Natural killer cell treated with Interleukin-12 subunit alpha and Interleukin-12 subunit beta and Interleukin-15 and Interleukin-18, amount 100 ng/mL, for 72 hours (primary cell): ENCODE data around the gene TLR9. TPM values are rescaled to one million over a fixed set of nuclear protein-coding genes. Genes with fewer than 3 reads are reported as not detected.
A peak's percentile ranks its signal among the peaks of the same experiment; 100 is the strongest.
"Not testable (repeated sequence)": the region's sequence is repeated elsewhere in the genome, so short reads cannot be mapped to it uniquely, and the experiment has no call there.

Experiments used
- ATAC-seq, 2 donors: fragments of 150-1000 bp; cut with Tn5 transposase in 1 of 2; sonication (Bioruptor Pico), chemical (Tn5 transposase) in 1 of 2; 2 replicates each; pipeline ENCODE4 v1.10.0; 2021
- DNase-seq: peaks from one replicate; pipeline ENCODE4 v3.0.0; 2022; ENCODE audit warnings: low spot score
- H3K27ac Mint-ChIP-seq, 2 donors: 1 replicate in 1 of 2; 2 replicates in 1 of 2; pipeline ENCODE4 v1.8.0; 2022; ENCODE audit warnings: mixed read lengths in 2 of 2, mild to moderate bottlenecking in 1 of 2, moderate library complexity in 1 of 2
- H3K27me3 Mint-ChIP-seq, 2 donors: 1 replicate in 1 of 2; 2 replicates in 1 of 2; pipeline ENCODE4 v1.8.0; 2022; ENCODE audit warnings: mixed read lengths in 2 of 2
- H3K36me3 Mint-ChIP-seq: one replicate; pipeline ENCODE4 v1.8.0; 2022; ENCODE audit warnings: mixed read lengths
- H3K4me1 Mint-ChIP-seq, 2 donors: 1 replicate in 1 of 2; 2 replicates in 1 of 2; pipeline ENCODE4 v1.8.0; 2022; ENCODE audit warnings: low read depth in 2 of 2, mixed read lengths in 2 of 2, mild to moderate bottlenecking in 1 of 2
- H3K4me3 Mint-ChIP-seq: one replicate; pipeline ENCODE4 v1.8.0; 2022; ENCODE audit warnings: mixed read lengths
- H3K9me3 Mint-ChIP-seq: 2 replicates; pipeline ENCODE4 v1.8.0; 2022; ENCODE audit warnings: mixed read lengths
- total RNA-seq, 2 donors: library from RNA; stranded (reverse); gene quantifications; one replicate each; pipeline ENCODE4 v1.2.3, GENCODE V29; 2022

Gene TLR9
- total RNA-seq, 2 donors from 2014 or later = 0.10 to 0.39 TPM

- peaks cover 19 to 20% of the 10 kb centered on the region in 2 donors for H3K4me1 Mint-ChIP-seq
- H3K9me3 Mint-ChIP-seq = no peaks in the 10 kb centered on the region
- H3K36me3 Mint-ChIP-seq = no peaks in the 10 kb centered on the region
- ATAC-seq = no peak
- no peak overlapping the region for H3K4me3 Mint-ChIP-seq
- no peak overlapping the region for H3K27ac Mint-ChIP-seq
- DNase-seq = no peak
- H3K27me3 Mint-ChIP-seq = no peaks in the 10 kb centered on the region
Measured at GRCh38 chr3:52183786-52184445, 41.5 kb downstream of the TLR9 start.

DNA sequence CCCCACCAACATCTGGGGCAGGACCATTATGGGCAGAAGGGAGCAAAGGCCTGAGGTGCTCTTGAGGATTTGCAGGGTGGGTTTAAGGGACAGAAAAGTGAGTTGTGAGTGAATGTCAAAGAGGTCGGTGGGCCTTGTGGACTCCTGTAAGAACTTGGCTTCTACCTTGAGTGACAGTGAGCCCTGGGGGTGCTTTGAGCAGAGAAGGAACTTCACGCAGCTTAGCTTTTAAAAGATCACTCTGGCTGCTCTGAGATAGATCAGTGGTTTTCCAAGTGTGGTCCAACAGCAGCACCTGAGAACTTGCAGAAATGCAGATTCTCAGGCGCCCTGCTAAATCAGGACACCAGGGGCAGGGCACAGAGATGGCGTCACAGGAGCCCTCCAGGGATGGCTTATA lies 42.8 kb downstream of the TLR9 start:
- ATAC-seq = no peak
- DNase-seq = no peak
- Mint-ChIP-seq H3K36me3 (no peaks in the 10 kb centered on the region), H3K4me3 (no peak overlapping the region), H3K9me3 (no peaks in the 10 kb centered on the region), H3K27ac (peak overlapping the region; percentile 20 to 77), H3K4me1 (peaks cover 19 to 20% of the 10 kb centered on the region in 2 donors), H3K27me3 (no peaks in the 10 kb centered on the region)

DNA sequence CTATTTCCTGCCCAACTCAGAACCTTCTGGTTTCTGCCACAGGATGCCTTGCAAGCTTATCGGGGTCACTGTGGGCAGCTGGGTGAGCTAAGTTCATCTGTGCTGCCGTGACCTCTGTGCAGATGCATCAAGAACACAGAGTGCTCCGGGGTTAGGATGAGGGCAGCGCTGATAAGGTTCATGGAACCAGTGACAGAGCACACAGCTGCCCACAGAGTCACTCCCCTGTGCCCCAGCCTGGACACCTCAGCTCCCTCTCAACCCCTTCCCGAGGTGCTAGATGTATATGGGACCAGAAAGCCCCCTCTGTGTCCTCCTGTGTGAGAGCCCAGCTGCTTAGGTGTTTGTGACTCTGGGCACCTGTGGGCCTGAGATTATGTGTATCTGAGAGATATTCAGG lies 43.2 kb downstream of the TLR9 start:
- H3K27ac Mint-ChIP-seq = peak overlapping the region; percentile 20 to 77

DNA sequence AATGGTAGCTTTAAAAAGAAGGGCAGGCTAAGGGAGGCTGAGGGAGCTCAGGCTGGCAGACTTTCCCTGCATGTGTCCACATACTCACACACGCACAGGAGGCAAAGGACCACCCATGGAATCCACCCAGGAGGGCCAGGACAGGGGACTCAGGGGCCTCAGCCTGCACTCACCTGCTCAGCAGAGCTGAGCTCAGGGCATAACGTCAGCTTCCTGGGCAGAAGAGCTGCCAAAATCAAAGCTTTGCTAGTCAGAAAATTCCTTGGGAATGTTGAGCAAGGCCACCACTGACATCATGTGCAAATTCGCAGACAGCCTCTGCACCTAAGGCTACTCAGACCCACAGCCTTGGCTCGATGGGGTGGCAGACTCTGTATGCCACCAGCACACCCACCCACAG lies 43.9 kb downstream of the TLR9 start:
- Mint-ChIP-seq H3K27me3 (no peaks in the 10 kb centered on the region), H3K27ac (peak overlapping the region in 1 of 2 donors; percentile 20), H3K4me3 (no peak overlapping the region), H3K9me3 (no peaks in the 10 kb centered on the region), H3K4me1 (peaks cover 19 to 20% of the 10 kb centered on the region in 2 donors), H3K36me3 (no peaks in the 10 kb centered on the region)
- DNase-seq (no peak), ATAC-seq (no peak)

More for the DNA sequence above, 43.2 kb downstream of the TLR9 start:
- ATAC-seq (peak; percentile 65 to 80), DNase-seq (no peak)
- H3K27me3 Mint-ChIP-seq = no peaks in the 10 kb centered on the region
- H3K36me3 Mint-ChIP-seq = no peaks in the 10 kb centered on the region
- H3K4me3 Mint-ChIP-seq = no peak overlapping the region
- H3K4me1 Mint-ChIP-seq = peaks cover 19 to 20% of the 10 kb centered on the region in 2 donors
- H3K9me3 Mint-ChIP-seq = no peaks in the 10 kb centered on the region

DNA sequence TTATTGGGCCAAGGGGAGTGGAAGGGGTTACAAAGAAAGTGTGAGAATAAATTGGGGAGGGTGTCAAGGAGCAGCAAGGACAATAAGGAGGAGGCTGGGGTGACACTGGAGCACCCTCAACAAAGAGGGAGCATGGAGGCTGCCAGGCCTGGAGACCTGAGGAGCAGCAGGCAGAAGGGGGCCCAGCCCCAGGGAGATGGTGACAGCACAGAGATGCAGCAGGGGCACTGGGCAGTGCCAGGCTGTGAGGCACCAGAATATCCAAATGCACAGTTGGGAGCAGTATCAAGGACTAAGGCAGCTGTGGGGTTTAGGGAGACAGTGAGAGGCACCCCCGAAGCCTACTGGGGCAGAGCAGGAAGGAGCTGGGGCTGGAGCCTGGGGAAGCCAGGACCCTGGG lies 46.9 kb downstream of the TLR9 start:
- H3K4me1 Mint-ChIP-seq = peaks cover 17 to 18% of the 10 kb centered on the region in 2 donors

DNA sequence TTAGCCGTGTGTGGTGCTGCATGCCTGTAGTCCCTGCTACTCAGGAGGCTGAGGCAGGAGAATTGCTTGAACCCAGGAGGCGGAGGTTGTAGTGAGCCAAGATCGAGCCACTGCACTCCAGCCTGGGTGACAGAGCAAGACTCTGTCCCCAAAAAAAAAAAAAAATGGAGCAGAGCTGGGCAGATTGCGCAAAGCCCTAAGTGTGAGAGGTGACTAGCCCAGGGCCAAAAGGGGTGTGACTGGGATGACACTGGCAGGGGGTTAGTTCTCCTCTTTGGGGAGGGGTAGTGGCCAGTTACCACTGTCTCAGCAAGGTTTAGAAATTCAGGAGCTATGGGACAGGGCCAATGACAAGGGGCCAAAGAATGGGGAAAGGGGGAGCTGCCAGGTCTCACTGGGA lies 47.3 kb downstream of the TLR9 start:
- H3K27ac Mint-ChIP-seq, H3K9me3 Mint-ChIP-seq, ATAC-seq, H3K4me3 Mint-ChIP-seq, H3K27me3 Mint-ChIP-seq, DNase-seq, H3K36me3 Mint-ChIP-seq: not testable (repeated sequence)
- H3K4me1 Mint-ChIP-seq = peaks cover 14 to 16% of the 10 kb centered on the region in 2 donors

More for the DNA sequence above, 46.9 kb downstream of the TLR9 start:
- Mint-ChIP-seq H3K27ac (no peak overlapping the region), H3K27me3 (no peaks in the 10 kb centered on the region), H3K4me3 (no peak overlapping the region), H3K36me3 (no peaks in the 10 kb centered on the region), H3K9me3 (no peaks in the 10 kb centered on the region)
- ATAC-seq (peak in 1 of 2 donors; percentile 3), DNase-seq (no peak)

- ATAC-seq (no peak), DNase-seq (no peak)
- Mint-ChIP-seq H3K4me3 (no peak overlapping the region), H3K9me3 (no peaks in the 10 kb centered on the region), H3K36me3 (no peaks in the 10 kb centered on the region), H3K27me3 (no peaks in the 10 kb centered on the region), H3K4me1 (peaks cover 12 to 13% of the 10 kb centered on the region in 2 donors), H3K27ac (no peak overlapping the region)
Measured at GRCh38 chr3:52177701-52178042, 47.8 kb downstream of the TLR9 start.

DNA sequence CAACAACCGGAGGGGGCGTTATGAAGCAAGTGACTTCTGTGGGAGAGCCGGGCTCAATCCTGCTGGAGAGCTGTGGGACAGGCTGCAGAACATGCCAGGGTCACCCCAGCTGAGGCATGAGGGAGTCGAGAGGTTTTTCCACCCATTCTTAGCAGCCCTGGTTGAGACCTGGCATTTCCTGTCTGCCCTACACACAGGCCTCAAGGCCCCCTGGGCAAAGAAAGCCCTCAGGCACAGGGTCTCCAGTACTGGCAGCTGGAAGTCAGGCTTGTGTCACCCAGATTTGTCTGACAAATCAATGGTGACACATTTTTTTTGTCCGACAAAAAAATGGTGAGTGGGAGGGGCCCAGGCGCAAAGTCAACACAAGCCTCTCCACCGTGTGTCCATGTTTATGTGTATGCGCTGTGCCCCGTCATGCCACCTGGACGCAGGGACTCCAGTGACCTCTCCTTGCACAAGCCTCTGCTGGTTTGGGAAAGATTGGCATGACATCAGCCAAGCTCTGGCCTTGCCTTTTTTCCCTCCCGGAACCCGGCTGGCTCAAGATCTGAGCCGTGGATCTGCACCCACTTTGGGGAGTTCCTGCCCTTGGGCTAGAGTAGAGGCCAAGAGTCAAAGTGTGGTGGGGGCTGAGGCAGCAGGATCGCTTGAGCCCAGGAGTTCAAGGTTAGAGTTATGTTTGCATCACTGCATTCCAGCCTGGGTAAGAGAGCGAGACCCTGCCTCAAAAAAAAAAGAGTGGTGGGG lies 48.3 kb downstream of the TLR9 start:
- peaks cover 6 to 8% of the 10 kb centered on the region in 2 donors for H3K4me1 Mint-ChIP-seq
- H3K9me3 Mint-ChIP-seq = no peaks in the 10 kb centered on the region
- ATAC-seq (no peak), DNase-seq (no peak)
- no peak overlapping the region for H3K27ac Mint-ChIP-seq
- H3K27me3 Mint-ChIP-seq = no peaks in the 10 kb centered on the region
- no peaks in the 10 kb centered on the region for H3K36me3 Mint-ChIP-seq
- H3K4me3 Mint-ChIP-seq = no peak overlapping the region

DNA sequence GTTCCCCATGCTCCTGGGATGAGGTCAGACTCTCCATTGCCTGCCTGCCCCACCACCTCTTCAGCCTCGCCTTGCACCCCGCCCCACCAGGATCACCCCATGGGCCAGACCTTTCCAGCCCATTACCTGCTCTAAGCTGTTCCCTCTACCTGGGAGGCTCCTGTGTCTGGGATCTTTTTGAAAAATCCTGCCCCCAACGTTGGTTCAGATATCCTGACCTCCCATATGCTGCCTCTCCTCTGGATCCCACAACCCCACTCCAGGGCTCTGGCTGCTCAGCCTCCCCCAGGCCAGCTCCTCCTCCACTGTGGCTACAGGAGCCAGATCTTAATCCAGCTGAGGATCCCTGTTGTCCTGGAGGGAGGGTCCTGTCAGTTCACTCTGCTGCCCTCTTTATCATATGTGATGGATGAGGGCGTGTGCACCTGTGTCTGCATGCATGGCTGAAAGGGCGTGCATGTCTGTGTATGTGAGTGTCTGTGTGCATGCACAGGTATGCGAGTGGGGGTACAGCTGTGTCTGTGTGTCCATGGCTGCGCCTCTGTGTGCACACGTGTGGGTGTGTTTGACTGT lies 49.2 kb downstream of the TLR9 start:
- Mint-ChIP-seq H3K27ac (no peak overlapping the region), H3K4me1 (no peaks in the 10 kb centered on the region), H3K27me3 (no peaks in the 10 kb centered on the region), H3K9me3 (no peaks in the 10 kb centered on the region), H3K36me3 (no peaks in the 10 kb centered on the region), H3K4me3 (no peak overlapping the region)
- ATAC-seq = no peak
- DNase-seq = no peak

GRCh38 chr3:52175416-52176179 lies 49.8 kb downstream of the TLR9 start:
- H3K4me1 Mint-ChIP-seq = no peaks in the 10 kb centered on the region
- H3K9me3 Mint-ChIP-seq = no peaks in the 10 kb centered on the region
- H3K36me3 Mint-ChIP-seq = no peaks in the 10 kb centered on the region
- H3K27me3 Mint-ChIP-seq = no peaks in the 10 kb centered on the region
- DNase-seq (no peak), ATAC-seq (no peak)
- no peak overlapping the region for H3K4me3 Mint-ChIP-seq
- no peak overlapping the region for H3K27ac Mint-ChIP-seq

GRCh38 chr3:52174896-52175295 lies 50.5 kb downstream of the TLR9 start:
- Mint-ChIP-seq H3K27ac (no peak overlapping the region), H3K36me3 (no peaks in the 10 kb centered on the region), H3K4me1 (no peaks in the 10 kb centered on the region), H3K9me3 (no peaks in the 10 kb centered on the region), H3K4me3 (no peak overlapping the region), H3K27me3 (no peaks in the 10 kb centered on the region)
- ATAC-seq (no peak), DNase-seq (no peak)

- Mint-ChIP-seq H3K27ac (no peak overlapping the region), H3K36me3 (no peaks in the 10 kb centered on the region), H3K4me1 (no peaks in the 10 kb centered on the region), H3K9me3 (no peaks in the 10 kb centered on the region), H3K4me3 (no peak overlapping the region), H3K27me3 (no peaks in the 10 kb centered on the region)
- DNase-seq = no peak
- no peak for ATAC-seq
Measured at GRCh38 chr3:52173101-52173500, 52.3 kb downstream of the TLR9 start.

DNA sequence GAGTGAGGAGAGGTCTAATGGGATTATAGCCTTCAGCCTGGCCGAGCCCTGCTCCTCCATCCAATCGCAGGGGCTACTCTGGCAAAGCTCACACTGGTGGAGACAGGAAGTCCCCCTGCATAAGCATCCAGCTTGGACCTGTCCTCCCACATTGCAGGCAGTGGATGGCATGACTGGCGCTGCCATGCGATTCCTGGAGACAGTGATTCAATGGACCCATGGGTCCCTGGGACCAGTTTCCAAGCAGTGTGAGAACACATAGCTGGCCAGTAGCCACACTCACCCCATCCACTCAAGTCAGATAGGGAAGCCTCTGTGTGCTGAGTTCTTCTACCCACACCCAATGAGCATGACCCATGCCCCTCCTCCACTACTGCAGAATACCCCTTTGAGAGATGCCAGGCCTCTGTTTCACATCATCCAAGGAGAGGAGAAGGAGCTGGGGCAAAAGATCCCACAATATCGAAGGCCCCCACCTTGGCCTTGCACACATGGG lies 53.1 kb downstream of the TLR9 start:
- Mint-ChIP-seq H3K4me1 (no peaks in the 10 kb centered on the region), H3K27me3 (no peaks in the 10 kb centered on the region), H3K36me3 (no peaks in the 10 kb centered on the region), H3K4me3 (no peak overlapping the region), H3K27ac (no peak overlapping the region), H3K9me3 (no peaks in the 10 kb centered on the region)
- ATAC-seq (no peak), DNase-seq (no peak)
